Type B pancreatic cell (in vitro differentiated cells): ENCODE measurements around the gene SKA2. TPM values are rescaled to one million over a fixed set of nuclear protein-coding genes. Genes with fewer than 3 reads are reported as not detected.
"Not testable (repeated sequence)": the region's sequence is repeated elsewhere in the genome, so short reads cannot be mapped to it uniquely, and the experiment has no call there.

Source experiments
- DNase-seq: peaks from one replicate; pipeline ENCODE4 v3.0.0; 2021; ENCODE audit warnings: mixed read lengths; ENCODE audit not compliant: unreplicated experiment; ENCODE audit errors: extremely low spot score
- H3K27ac Mint-ChIP-seq: 2 replicates; pipeline ENCODE4 v1.8.0; 2021; ENCODE audit warnings: mild to moderate bottlenecking, mixed read lengths
- H3K27me3 Mint-ChIP-seq: 2 replicates; pipeline ENCODE4 v1.8.0; 2021; ENCODE audit warnings: mixed read lengths
- H3K36me3 Mint-ChIP-seq: 2 replicates; pipeline ENCODE4 v1.8.0; 2021; ENCODE audit warnings: mixed read lengths
- H3K4me1 Mint-ChIP-seq: one replicate; pipeline ENCODE4 v1.8.0; 2021; ENCODE audit warnings: mixed read lengths; ENCODE audit not compliant: unreplicated experiment
- H3K4me3 Mint-ChIP-seq: 2 replicates; pipeline ENCODE4 v1.8.0; 2021; ENCODE audit warnings: mild to moderate bottlenecking, mixed read lengths
- H3K9me3 Mint-ChIP-seq: 2 replicates; pipeline ENCODE4 v1.8.0; 2021; ENCODE audit warnings: mixed read lengths
- CTCF ChIP-seq: fragments of 200-600 bp; sonication (generic); conservative IDR thresholded peaks from 2 replicates; pipeline ENCODE4 v1.5.0; 2021; ENCODE audit warnings: antibody characterized with exemption, mild to moderate bottlenecking
- total RNA-seq: library from RNA; stranded (reverse); gene quantifications from 2 replicates; pipeline ENCODE4 v1.2.1, GENCODE V29; 2021; ENCODE audit warnings: low replicate concordance

Gene SKA2
- total RNA-seq, 1 donor from 2014 or later, result 78.4 TPM

- peaks cover 6% of the 10 kb centered on the region for H3K4me1 Mint-ChIP-seq
- no peak overlapping the region for H3K4me3 Mint-ChIP-seq
- H3K27ac Mint-ChIP-seq, result no peak overlapping the region
- TF ChIP-seq CTCF, result no peak
- H3K27me3 Mint-ChIP-seq, result no peaks in the 10 kb centered on the region
- no peak for DNase-seq
- H3K9me3 Mint-ChIP-seq, result no peaks in the 10 kb centered on the region
- peaks cover 13% of the 10 kb centered on the region for H3K36me3 Mint-ChIP-seq
Measured at GRCh38 chr17:59097876-59098275, 57.1 kb downstream of the SKA2 start.

GRCh38 chr17:59094861-59095530, 60.0 kb downstream of the SKA2 start:
- H3K27ac Mint-ChIP-seq, result no peak overlapping the region
- H3K36me3 Mint-ChIP-seq, result peaks cover 7% of the 10 kb centered on the region
- DNase-seq, result no peak
- peaks cover 6% of the 10 kb centered on the region for H3K4me1 Mint-ChIP-seq
- no peak for TF ChIP-seq CTCF
- H3K27me3 Mint-ChIP-seq, result no peaks in the 10 kb centered on the region
- H3K4me3 Mint-ChIP-seq, result no peak overlapping the region
- H3K9me3 Mint-ChIP-seq, result no peaks in the 10 kb centered on the region

- DNase-seq, result no peak
- Mint-ChIP-seq H3K4me3 (no peak overlapping the region), H3K9me3 (no peaks in the 10 kb centered on the region), H3K27me3 (no peaks in the 10 kb centered on the region), H3K4me1 (peaks cover 6% of the 10 kb centered on the region), H3K36me3 (peaks cover 5% of the 10 kb centered on the region), H3K27ac (no peak overlapping the region)
- no peak for TF ChIP-seq CTCF
Measured at GRCh38 chr17:59093702-59094231, 61.2 kb downstream of the SKA2 start.

GRCh38 chr17:59093145-59093701, 61.8 kb downstream of the SKA2 start:
- Mint-ChIP-seq H3K4me1 (peaks cover 6% of the 10 kb centered on the region), H3K27me3 (no peaks in the 10 kb centered on the region), H3K27ac (no peak overlapping the region), H3K4me3 (no peak overlapping the region), H3K9me3 (no peaks in the 10 kb centered on the region), H3K36me3 (peaks cover 5% of the 10 kb centered on the region)
- TF ChIP-seq CTCF, result no peak
- DNase-seq, result no peak

- not testable (repeated sequence) for DNase-seq, H3K27me3 Mint-ChIP-seq, H3K4me3 Mint-ChIP-seq, H3K36me3 Mint-ChIP-seq, H3K9me3 Mint-ChIP-seq, H3K4me1 Mint-ChIP-seq, H3K27ac Mint-ChIP-seq
Measured at GRCh38 chr17:59090593-59090992, 64.4 kb downstream of the SKA2 start.

- H3K36me3 Mint-ChIP-seq, result peaks cover 32% of the 10 kb centered on the region
- no peak for DNase-seq
- H3K27ac Mint-ChIP-seq, result no peak overlapping the region
- no peaks in the 10 kb centered on the region for H3K4me1 Mint-ChIP-seq
- no peak overlapping the region for H3K4me3 Mint-ChIP-seq
- no peaks in the 10 kb centered on the region for H3K27me3 Mint-ChIP-seq
- TF ChIP-seq CTCF, result no peak
- H3K9me3 Mint-ChIP-seq, result no peaks in the 10 kb centered on the region
Measured at GRCh38 chr17:59084154-59084553, 70.8 kb downstream of the SKA2 start.
